GM19240 (cell line): ENCODE data around the gene PCSK4.
"Not testable (repeated sequence)": the region's sequence is repeated elsewhere in the genome, so short reads cannot be mapped to it uniquely, and the experiment has no call there.

Experiments
- DNase-seq: peaks from one replicate; pipeline ENCODE4 v3.0.0; 2011; ENCODE audit warnings: low spot score; ENCODE audit not compliant: insufficient read length

The PCSK4 gene

GRCh38 chr19:1522061-1522460 is 31.9 kb upstream of the PCSK4 start:
- no peak for DNase-seq

DNA sequence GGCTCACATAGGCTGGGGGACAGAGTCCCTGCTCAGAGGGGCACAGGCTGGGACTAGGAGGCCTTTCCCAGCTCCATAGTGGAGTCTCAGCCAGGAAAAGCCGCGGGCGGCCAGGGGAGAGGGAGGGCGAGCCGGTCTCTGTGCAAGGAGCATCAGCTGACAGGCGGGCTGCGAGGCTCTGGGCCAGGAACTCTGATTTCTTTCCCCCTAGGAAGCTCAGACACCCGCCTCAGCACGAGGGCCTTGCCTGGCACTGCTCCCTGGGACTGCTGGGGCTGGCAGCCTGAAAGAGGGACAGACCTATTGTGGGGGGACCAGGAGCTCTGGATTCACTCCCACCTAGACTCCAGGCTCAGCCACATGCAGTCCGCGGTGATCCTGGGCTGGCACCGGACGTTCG is 31.5 kb upstream of the PCSK4 start:
- DNase-seq, result no peak

DNA sequence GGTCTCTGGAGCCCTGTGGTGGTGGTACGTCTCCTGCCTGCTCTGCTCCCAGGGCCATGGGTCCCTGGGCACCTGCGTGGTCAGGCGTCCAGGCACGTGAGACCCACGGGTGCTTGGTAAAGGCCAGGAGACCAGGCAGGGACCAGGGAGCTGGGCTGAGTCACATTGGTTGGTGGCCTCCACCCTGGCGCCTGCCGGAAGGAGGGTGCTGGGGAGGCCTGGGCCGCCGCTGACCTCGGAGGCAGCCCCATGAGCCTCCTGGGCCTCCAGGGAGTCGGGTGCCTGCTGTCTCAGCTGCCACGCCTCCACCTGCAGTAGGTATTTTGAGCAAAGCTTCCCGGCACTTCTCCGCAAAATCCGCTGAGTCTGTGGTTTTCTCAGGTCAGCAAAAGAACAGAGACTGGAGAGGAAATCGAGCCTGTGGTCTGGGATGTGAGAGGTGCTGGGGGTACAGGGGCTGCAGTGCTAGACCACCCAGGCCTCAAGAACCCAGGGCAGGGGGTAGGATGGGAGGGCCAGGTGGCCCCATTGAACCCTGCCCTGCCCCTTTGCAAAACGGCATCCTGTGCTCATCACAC is 30.1 kb upstream of the PCSK4 start:
- no peak for DNase-seq

DNA sequence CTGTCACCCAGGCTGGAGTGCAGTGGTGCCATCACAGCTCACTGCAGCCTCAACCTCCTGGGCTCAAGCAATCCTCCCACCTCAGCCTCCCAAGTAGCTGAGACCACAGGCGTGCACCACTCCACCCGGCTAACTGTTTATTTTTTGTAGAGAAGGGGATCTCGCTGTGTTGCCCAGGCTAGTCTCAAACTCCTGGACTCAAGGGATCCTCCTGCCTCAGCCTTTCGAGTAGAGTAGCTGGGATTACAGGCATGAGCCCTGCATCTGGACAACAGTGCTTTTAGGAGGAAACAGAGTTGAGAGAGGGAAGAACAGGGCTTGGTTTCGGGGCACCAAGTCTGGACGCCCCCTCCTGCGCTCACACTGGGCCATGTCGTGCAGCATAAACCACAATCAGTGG is 29.7 kb upstream of the PCSK4 start:
- not testable (repeated sequence) for DNase-seq

DNA sequence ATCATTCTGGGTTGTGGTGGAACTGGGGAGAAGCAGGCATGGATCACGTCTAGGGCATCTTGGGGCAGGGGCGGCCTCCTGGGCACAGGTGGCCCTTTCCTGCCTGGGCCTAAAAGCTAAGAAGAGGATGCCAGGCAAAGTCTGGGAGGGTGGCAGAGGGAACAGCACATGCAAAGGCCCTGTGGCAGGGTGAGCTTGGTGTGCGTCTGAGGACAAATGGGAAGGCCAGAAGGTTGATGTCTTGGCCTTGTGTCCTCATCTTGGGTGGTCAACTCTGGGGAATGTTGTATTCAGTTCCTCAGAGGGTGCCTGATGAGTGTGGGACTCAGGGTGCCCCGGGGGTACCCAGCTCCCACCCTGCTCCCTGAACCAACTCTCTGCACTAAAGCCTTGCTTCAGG is 28.3 kb upstream of the PCSK4 start:
- no peak for DNase-seq

GRCh38 chr19:1516395-1516753 is 26.2 kb upstream of the PCSK4 start:
- no peak for DNase-seq

DNA sequence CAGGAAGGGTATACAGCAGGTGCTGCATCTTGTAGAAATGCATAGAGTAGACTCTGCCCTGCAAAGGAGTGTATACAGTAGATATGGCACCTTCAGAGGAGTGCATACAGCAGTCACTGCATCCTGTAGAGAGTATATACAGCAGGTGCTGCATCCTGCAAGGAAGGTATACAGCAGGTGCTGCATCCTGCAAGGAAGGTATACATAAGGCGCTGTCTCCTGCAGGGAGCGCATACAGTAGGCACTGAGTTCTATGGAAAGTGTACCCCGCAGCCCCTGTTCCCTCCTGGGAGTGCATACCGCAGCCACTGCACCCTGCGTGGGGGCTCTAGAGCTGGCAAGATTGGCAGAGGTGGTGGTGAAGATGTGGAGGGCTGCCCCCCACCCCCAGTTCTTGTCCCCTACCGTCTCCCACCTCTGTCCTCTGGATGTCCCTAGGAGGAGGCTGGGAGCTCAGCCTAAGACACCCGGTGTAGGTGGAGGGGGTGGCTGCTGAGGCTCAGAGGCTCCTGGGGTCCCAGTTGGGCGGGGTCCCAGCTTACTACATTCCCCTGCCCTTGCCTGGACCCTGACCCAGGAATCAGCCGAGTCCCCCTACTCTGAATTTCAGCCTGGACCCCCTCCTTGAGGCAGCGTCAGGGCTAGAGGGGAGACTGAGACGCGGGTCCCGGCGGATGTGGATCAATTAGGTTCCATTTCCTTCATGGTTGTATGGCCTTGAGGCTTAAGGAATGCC is 25.0 kb upstream of the PCSK4 start:
- no peak for DNase-seq

GRCh38 chr19:1514295-1514661 is 24.1 kb upstream of the PCSK4 start:
- DNase-seq, result no peak

DNA sequence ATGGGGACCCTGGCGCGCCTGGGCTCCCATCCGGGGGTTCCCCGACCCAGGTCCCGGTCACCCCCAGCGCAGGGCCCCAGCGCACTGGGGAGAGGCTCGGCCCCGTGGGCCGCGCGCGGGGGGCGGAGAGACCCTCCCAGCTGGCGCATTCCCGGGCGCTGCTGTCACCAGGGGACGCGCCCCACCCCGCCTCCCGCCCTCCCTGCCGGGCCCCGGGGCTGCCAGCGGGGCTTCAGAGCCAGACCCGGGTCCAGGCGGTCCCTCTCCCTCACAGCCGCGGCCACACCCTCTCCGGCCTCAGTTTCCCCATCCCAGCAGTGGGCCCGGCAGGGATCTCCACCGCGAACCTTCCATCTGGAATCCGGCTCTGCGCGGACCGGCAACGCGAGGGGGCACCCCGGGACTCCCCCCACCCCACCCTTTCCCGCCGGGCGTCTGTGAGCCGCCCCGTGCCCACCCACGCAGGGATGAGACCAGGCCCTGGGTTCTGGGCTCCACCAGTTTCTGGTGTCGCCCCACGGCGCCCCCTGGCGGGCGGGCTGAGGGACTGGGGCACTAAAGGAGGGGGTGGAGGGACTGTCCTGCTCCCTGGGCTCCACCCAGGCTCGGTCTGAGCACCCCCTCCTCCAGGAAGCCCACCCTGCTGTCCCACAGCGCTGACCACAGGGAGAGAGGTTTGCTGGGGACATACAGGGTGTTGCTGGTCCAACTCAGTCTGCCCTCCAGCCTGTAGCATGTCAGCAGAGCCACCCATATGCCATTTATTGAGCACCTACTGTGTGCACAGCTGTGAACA is 23.5 kb upstream of the PCSK4 start:
- DNase-seq, result peak; percentile 41

- peak; percentile 64 for DNase-seq
Observed at GRCh38 chr19:1512671-1513498, 22.7 kb upstream of the PCSK4 start, which contains the start of gene ADAMTSL5. ADAMTSL5 (minus strand) TSS chr19:1513019; CDS start chr19:1510943, 2,076 bp downstream.

DNA sequence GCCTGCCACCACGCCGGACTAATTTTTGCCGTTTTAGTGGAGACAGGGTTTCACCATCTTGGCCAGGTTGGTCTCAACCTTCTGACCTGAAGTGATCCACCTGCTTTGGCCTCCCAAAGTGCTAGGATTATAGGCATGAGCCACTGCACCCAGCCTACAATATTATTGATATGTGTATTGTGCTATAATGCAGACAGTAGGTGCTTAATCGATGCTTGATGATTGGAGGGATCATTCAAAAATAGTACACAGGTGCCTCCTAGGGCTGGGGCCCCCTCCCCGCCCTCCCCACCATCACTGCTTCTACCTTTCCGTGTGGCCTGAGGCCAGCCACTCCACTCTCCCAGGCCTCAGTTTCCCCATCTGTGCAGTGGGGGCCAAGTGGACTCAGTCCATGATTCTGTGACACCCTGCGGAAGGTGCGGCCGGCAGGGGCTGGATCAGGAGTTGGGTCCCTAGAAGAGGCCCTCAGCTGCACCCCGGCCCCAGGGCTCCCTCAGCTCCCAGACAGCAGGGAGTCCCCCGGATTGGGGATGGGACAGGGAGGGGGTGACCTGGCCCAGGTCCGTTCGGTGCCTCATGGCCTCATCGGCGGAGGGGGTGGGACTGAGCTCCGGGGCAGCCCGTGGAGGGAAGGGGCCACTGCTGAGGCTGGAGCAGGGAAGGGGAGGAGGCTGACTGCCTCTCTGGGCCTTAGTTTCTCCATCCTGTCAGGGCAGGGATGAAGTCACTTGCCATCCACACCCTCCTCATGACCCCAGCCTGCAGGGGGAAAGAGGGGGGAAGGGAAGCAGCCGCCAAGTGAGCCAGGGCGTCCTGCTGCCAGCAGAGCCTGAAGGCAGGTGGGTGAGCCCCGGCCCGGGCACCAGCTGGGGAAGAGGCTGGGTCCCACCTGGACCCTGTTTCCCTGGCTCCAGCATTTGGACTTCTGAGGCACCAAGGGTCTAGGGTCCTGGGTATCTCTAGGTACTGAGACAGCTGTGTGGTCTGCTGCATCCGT is 21.5 kb upstream of the PCSK4 start:
- DNase-seq, result no peak

DNA sequence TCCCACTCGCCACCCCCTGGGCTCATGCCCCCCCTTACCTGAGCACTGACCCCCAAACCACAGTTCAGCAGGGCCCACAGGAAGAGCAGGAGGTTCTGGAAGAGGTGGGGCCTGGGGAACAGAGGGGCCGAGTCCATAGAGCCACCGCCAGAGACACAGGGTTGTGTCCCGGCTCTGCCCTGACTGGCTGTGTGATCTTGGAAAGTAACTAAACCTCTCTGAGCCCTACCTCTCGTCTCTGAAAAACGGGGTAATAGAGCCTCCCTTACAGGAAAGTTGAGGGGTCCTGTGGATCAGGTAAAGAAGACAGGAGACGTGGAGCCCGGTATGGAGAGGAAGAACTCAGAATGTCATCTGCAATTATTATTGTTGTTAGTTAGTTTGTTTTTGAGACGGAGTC is 20.7 kb upstream of the PCSK4 start:
- DNase-seq, result no peak

DNA sequence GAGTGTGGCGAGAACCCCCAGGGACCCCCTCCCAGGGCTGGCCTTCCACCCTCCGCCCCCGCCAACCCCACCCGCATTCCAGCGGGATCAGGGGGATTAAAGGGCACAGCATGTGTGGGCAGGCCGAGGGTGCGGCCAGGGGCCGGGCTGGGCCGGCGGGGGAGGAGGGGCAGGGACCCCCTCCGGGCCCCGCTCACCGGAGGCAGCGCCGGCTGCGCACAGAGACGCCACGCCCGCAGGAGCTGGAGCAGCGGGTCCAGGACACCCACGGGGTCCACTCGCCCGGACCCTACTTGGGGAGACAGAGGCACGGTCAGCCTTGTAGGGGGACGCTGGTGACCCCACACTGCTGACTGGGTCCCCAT is 20.3 kb upstream of the PCSK4 start:
- no peak for DNase-seq

DNA sequence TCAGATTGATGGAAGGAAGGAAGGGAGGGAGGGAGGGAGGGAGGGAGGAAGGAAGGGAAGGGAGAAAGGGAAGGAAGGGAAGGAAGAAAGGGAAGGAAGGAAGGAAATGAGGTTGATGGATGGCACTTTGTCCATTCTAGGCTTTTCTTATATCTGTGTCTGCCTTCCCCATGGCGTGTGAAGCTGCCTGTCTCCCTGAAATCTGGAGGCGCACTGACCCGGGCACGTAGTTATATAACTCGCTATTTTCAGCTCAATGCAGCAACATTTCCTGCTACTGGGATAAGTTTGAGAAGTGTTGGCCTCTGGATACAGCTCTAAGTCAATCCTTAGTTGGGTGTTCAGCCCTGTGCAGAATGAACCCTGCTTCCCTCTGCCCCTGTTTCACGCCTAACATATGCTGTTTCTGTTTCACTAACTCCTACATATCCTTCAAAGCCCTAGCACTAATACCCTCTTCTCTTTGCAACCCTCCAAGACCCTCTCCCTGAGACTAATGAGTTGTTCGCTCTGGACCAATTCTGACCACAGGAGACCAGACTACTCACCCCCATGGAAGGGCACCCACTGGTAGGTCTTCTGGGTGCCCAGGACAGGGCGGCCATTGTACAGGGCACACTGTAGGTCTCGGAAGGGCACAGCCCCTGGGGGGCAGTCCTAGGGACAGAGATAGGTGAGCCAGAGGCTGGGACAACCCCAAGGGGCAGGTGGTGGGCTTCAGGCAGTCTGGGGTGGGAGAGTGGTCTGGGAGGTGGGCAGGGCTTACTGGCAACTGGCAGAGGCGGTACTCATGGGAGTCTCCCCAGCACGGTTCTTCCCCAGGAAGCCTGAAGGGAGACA is 19.7 kb upstream of the PCSK4 start:
- no peak for DNase-seq

DNA sequence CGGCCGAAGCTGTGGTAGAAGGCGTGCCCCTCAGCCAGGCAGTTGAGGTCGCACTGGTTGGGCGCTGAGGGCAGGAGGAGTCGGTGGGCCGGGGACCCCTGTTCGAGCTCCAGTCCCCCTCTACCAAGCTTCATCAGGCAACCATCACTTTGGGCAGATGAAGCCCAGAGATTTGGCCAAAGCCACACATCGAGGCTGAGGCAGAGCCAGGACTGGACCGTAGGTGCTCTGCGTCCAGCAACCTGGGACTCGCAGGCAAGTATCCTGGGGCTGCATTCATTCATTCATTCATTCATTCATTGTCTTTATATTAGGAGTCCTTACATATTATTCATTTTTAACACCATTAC is 18.3 kb upstream of the PCSK4 start:
- DNase-seq, result no peak

DNA sequence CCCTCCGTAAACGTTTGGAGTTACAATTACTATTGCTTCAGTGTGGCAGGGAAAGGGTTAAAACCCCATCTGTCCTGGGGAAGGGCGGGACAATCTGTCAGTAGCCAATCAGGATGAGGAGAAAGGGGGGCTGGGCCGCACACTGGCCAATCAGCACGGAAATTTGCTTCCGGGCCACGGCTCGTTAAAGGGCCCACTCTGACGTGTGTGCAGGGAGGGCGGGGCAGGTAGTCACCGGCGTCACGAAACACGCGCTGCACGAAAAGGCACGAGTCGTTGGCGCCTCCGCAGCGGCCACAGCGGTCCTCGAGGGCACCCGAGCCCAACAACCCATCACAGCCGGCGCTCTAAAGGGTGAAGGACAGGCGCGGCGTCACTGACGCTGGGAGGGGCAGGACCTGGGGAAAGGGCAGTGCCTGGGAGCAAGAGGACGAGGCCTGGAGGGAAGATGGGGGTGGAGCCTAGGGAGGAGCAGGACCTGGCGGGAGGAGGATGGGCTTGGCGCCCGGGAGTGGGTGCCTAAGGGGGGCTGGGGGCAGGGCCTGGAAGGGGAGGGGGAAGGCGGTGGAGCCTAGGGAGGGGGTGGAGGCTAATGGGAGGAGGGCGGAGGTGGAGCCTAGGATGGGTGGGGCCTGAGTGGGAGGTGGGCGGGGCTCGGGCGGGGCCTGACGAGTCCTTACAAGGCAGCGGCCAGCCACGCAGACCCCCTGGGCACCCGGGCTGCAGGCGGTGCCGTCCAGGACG is 17.8 kb upstream of the PCSK4 start:
- DNase-seq, result peak; percentile 91

GRCh38 chr19:1507192-1507660 is 17.1 kb upstream of the PCSK4 start:
- no peak for DNase-seq

DNA sequence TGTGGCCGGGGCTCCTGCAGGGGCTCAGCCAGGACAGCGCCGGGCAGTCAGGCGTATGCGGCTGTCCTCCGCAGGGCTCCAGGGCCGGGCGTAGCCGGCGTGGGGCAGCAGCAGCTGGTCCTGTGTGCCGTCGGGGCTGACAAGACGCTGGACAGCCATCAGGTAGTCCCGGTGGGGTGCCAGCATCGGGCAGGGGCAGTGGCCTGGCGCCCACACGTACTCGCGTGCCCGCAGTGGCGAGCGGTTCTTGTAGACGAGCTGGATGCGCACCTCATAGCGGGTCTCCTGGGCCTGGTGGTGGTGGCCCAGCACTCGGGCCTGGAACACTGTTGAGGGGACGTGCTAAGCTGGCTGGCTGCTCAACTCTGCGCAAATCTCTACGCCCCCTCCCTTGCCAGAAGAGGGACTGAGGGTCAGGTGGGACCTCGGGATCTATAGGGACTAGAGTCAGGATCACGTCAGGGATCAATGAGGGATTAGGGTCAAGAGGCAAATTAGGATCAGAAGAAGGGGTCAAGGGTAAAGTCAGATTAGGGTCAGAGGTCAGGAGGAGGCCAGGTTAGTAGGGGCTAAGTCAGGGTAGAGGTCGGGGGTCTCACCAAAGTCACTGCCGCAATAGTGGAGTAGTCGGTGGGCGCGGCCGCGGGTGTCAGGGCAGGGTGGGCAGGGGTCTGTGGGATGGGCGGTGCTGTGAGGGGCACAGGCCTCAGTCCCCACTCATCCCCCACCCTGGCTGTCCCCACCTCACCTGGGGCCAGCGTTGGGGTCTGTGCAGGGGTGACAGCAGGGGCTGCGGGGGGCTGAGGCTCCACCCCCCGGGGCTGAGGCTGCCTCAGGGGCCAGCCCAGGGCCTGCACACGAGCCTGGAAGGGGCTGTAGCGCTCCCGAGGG is 16.1 kb upstream of the PCSK4 start:
- no peak for DNase-seq
